Prostate gland (tissue), 2 donors: Measurements from ENCODE around the gene MRLN.

ENCODE experiments used
- POLR2A ChIP-seq: fragments of 450-650 bp; IDR thresholded peaks from one replicate; pipeline ENCODE4 v1.6.1; 2016; ENCODE audit warnings: antibody characterized with exemption, mild to moderate bottlenecking
- TF ChIP-seq, protein P1 (sequence below), 4 experiments: fragments of 200-600 bp in 2 of 4; fragments of 450-650 bp in 2 of 4; sonication (generic) in 2 of 4; IDR thresholded peaks; 1 replicate in 3 of 4; 2 replicates in 1 of 4; pipeline ENCODE4 v1.5.1; 2016 to 2019; ENCODE audit warnings: antibody characterized with exemption in 4 of 4, mild to moderate bottlenecking in 2 of 4, moderate library complexity in 2 of 4

DNA sequence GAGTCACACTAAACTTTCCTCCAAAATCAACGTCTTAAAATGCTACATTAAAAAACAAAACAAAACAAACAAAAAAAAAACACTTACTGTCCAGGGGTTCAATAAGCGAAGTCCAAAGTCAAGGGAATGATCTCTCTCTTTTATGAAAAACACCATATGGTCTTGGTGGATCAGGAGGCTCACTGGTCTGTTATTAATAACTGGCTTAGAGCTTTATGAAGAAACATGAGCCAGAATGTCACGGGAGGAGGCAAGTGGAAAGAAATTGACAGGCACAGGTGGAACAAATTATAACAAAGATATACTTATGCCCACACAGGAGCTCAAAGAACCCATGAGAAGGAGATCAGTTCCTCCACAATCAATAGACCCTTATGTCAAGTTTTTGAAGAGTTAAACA lies at the start of gene MRLN:
- TF ChIP-seq POLR2A, result no peak
- TF ChIP-seq, protein P1, sequence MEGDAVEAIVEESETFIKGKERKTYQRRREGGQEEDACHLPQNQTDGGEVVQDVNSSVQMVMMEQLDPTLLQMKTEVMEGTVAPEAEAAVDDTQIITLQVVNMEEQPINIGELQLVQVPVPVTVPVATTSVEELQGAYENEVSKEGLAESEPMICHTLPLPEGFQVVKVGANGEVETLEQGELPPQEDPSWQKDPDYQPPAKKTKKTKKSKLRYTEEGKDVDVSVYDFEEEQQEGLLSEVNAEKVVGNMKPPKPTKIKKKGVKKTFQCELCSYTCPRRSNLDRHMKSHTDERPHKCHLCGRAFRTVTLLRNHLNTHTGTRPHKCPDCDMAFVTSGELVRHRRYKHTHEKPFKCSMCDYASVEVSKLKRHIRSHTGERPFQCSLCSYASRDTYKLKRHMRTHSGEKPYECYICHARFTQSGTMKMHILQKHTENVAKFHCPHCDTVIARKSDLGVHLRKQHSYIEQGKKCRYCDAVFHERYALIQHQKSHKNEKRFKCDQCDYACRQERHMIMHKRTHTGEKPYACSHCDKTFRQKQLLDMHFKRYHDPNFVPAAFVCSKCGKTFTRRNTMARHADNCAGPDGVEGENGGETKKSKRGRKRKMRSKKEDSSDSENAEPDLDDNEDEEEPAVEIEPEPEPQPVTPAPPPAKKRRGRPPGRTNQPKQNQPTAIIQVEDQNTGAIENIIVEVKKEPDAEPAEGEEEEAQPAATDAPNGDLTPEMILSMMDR (IDR thresholded peaks at IDR 0.05), result no peak
